Gastroesophageal sphincter (tissue), 3 donors: ENCODE results near the gene KIF13A.

ENCODE experiments used
- CTCF ChIP-seq, 4 experiments: fragments of 200-600 bp in 2 of 4; fragments of 450-650 bp in 2 of 4; sonication (generic) in 1 of 4; IDR thresholded peaks; one replicate each; pipeline ENCODE4 v1.5.1; 2017 to 2019; ENCODE audit warnings: antibody characterized with exemption in 4 of 4, mild to moderate bottlenecking in 2 of 4, moderate library complexity in 2 of 4
- EP300 ChIP-seq: sonication (generic); formaldehyde crosslinking; IDR thresholded peaks from one replicate; pipeline ENCODE4 v1.6.1; 2017; ENCODE audit warnings: antibody characterized with exemption, mild to moderate bottlenecking
- POLR2A ChIP-seq, 2 donors: fragments of 450-650 bp; IDR thresholded peaks; one replicate each; pipeline ENCODE4 v1.6.1; 2017; ENCODE audit warnings: antibody characterized with exemption in 2 of 2, mild to moderate bottlenecking in 2 of 2, moderate library complexity in 1 of 2
- POLR2AphosphoS5 ChIP-seq: sonication (generic); formaldehyde crosslinking; IDR thresholded peaks from one replicate; pipeline ENCODE4 v1.6.1; 2017; ENCODE audit warnings: antibody characterized with exemption

GRCh38 chr6:17900011-17900410 lies 87.4 kb downstream of the KIF13A start:
- TF ChIP-seq CTCF (IDR thresholded peaks at IDR 0.05) (no peak), POLR2A (IDR thresholded peaks at IDR 0.05) (no peak), EP300 (no peak), POLR2AphosphoS5 (no peak)
